Hematopoietic multipotent progenitor cell treated with erythropoietin and hydrocortisone succinate and interleukin-3 and kit ligand, for 6 days (in vitro differentiated cells): Measurements from ENCODE around the gene RNF41.

Source experiments
- DNase-seq: peaks from one replicate; pipeline ENCODE4 v3.0.0-alpha.2; 2015

The RNF41 gene

GRCh38 chr12:56243731-56244181 lies 22.0 kb upstream of the RNF41 start:
- DNase-seq = peak; percentile 97

- no peak for DNase-seq
Measured at GRCh38 chr12:56242986-56243385, 21.3 kb upstream of the RNF41 start.

- DNase-seq = peak; percentile 55
Measured at GRCh38 chr12:56241424-56242303, 19.9 kb upstream of the RNF41 start.

- DNase-seq = no peak
Measured at GRCh38 chr12:56237552-56237951, 15.8 kb upstream of the RNF41 start.

- DNase-seq = no peak
Measured at GRCh38 chr12:56236985-56237384, 15.3 kb upstream of the RNF41 start.

GRCh38 chr12:56236091-56236490 lies 14.4 kb upstream of the RNF41 start:
- no peak for DNase-seq

- DNase-seq = no peak
Measured at GRCh38 chr12:56234746-56235436, 13.2 kb upstream of the RNF41 start.

- no peak for DNase-seq
Measured at GRCh38 chr12:56231184-56231582, 9.5 kb upstream of the RNF41 start.

GRCh38 chr12:56230432-56231183 lies 8.9 kb upstream of the RNF41 start:
- DNase-seq = no peak

GRCh38 chr12:56229916-56230431 lies 8.3 kb upstream of the RNF41 start, which contains the start of gene SLC39A5:
Gene SLC39A5 (plus strand): TSS chr12:56230051. CDS start chr12:56231275, 1,224 bp downstream.
- DNase-seq = no peak

GRCh38 chr12:56229082-56229481 lies 7.4 kb upstream of the RNF41 start:
- DNase-seq = no peak

GRCh38 chr12:56224954-56225353 lies 3.2 kb upstream of the RNF41 start:
- DNase-seq = peak; percentile 42

GRCh38 chr12:56224102-56224701 lies 2.5 kb upstream of the RNF41 start, which contains the start of gene NABP2:
Gene NABP2 (plus strand): TSS chr12:56224342. CDS start chr12:56224857, 515 bp downstream.
- DNase-seq = peak; percentile 99

- peak; percentile 27 for DNase-seq
Measured at GRCh38 chr12:56223571-56224101, 1.9 kb upstream of the RNF41 start.

- DNase-seq = peak; percentile 61
Measured at GRCh38 chr12:56222531-56222895, 791 bp upstream of the RNF41 start.

GRCh38 chr12:56221232-56221756 lies 428 bp downstream of the RNF41 start:
- DNase-seq = peak; percentile 58

GRCh38 chr12:56220611-56221231 lies 1.0 kb downstream of the RNF41 start:
- DNase-seq = peak; percentile 85

- DNase-seq = no peak
Measured at GRCh38 chr12:56219840-56220239, 1.9 kb downstream of the RNF41 start.

- DNase-seq = no peak
Measured at GRCh38 chr12:56216461-56216860, 5.3 kb downstream of the RNF41 start.

GRCh38 chr12:56213878-56214277 lies 7.8 kb downstream of the RNF41 start:
- DNase-seq = no peak

- DNase-seq = peak; percentile 47
Measured at GRCh38 chr12:56212361-56212760, 9.4 kb downstream of the RNF41 start.
